ENCODE results near the gene TES. TPM values are rescaled to one million over a fixed set of nuclear protein-coding genes. Genes with fewer than 3 reads are reported as not detected.

TES gene
- polyA plus RNA-seq, 4 donors: 32.7 to 83.9 (median 73.9) TPM

DNA sequence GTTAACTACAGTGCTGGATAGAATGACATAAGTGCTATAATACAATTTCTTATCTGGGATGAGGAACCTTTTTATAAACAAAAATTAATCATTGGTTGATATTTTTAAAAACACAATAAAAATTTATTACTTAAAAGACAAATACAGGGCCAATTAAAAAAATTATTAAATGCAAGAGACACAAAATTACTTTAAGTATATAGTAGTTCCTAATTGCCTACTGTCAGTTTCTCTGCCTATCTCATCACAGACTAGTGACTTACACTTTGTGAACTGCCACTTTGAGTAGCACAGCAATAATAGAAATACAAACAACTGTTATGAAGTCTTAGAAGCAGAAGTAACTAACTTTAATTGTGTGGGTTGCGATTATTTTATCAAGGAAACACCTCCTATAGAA is 8.4 kb downstream of the TES start:
- DNase-seq (ENCODE audit: low read depth in 4 of 4, low spot score in 3 of 4): no peak

DNA sequence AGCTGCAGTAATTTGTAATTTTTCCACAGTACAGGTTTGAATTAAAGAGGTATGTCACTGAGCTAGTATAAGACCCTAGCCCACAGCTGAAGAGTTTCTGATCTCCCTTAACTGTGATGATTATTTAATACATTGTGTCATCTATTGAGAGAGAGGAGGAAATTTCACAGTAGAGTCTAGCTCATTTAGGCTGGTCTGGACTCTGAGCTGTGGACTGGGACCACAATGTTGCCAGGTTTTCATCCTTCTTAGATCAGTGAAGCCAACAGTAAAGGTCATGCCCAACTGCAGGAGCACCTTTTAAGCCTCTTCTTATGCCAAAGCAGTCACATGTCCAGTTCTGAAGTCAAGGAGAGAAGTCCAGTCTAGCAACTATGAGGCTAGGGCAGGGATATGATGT is 8.9 kb downstream of the TES start:
- DNase-seq (ENCODE audit: low read depth in 4 of 4, low spot score in 3 of 4): no peak

DNA sequence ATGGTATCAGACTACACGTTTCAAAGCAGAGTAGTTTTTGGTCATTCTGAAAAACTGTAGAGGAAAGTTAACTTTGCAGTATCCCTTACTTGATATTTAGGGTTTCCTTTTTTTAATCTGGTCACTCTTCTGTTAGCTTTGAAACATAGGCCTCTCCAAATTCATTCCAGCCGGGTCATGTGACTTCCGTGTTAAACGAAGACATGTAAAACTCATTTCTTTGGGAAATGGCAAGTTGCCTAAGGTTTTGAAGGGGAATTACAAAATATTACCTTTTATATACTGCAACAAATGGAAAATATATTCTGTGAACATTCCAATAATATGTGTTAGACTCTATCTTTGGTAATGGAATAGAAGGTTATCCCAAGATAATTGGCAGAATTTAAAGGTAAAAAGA is 9.5 kb downstream of the TES start:
- DNase-seq (ENCODE audit: low read depth in 4 of 4, low spot score in 3 of 4): no peak

DNA sequence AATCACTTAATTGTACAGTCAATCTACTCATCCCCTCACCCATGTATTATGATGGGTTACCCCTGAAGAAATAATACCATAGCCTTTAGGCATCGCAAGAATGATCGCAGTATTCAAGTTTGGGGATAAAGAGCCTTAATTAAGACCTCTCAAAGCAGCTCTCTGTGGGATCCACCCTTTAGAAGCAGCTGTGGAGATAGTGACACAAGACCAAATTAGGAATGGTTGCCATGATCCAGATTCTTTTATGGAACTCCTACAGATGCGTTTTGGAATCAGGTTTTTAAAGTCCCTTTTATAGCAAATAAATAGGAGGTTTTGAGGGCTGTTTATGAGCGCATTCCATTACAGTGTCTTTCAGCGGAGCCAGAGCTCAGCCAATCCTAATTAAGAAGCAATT is 12.2 kb downstream of the TES start:
- DNase-seq (ENCODE audit: low read depth in 4 of 4, low spot score in 3 of 4): no peak

- no peak for DNase-seq (ENCODE audit: low read depth in 4 of 4, low spot score in 3 of 4)
Measured at GRCh38 chr7:116223588-116223987, 13.2 kb downstream of the TES start.

- no peak for DNase-seq (ENCODE audit: low read depth in 4 of 4, low spot score in 3 of 4)
Measured at GRCh38 chr7:116224492-116225098, 14.3 kb downstream of the TES start.

- no peak for DNase-seq (ENCODE audit: low read depth in 4 of 4, low spot score in 3 of 4)
Measured at GRCh38 chr7:116225860-116226259, 15.5 kb downstream of the TES start.

- DNase-seq (ENCODE audit: low read depth in 4 of 4, low spot score in 3 of 4): no peak
Measured at GRCh38 chr7:116226664-116227063, 16.3 kb downstream of the TES start.

DNA sequence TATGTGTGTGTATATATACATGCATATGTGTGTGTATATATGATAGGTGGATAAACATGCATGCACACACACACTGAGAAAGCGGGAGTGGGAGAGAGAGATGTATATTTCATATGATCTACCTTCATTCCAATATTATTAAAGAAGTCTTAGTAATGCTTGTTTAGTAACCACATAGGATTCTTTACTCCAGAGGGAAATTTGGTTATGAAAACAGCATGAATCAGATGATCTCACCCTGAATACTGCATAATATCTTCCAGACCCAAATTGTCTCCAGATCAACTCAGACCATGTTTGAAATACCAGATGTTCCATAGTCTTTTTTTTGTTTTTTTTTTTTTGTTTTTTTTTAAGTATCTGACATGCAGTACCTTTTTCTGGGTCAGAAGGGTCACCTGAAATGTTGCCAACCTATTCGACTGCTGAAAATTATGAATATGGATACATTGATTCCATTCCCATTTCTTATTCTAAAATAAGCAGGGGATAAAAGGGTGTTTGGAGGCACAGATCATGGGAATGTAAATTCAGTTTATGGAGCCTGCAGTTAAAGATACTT is 17.4 kb downstream of the TES start:
- no peak for DNase-seq (ENCODE audit: low read depth in 4 of 4, low spot score in 3 of 4)

DNA sequence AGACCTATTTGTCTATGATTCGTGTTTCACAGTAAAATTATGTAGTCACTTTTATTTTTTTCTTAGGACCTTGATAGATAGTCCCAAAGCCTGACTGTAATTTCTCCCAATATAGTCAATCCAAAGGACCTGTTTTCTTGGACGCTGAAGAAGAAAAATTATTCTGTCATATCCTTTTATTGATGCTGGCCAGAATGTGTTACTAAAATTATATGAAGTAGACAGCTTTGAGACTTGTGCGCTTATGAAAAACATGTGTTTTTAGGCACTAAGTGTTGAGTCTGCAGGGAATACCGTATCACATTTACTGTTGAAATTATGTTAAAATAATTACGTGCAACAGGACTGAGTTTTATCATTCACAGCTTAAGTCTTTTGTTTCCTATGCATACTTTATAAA is 17.9 kb downstream of the TES start:
- DNase-seq (ENCODE audit: low read depth in 4 of 4, low spot score in 3 of 4): no peak

GRCh38 chr7:116229366-116229765 is 19.0 kb downstream of the TES start:
- no peak for DNase-seq (ENCODE audit: low read depth in 4 of 4, low spot score in 3 of 4)

DNA sequence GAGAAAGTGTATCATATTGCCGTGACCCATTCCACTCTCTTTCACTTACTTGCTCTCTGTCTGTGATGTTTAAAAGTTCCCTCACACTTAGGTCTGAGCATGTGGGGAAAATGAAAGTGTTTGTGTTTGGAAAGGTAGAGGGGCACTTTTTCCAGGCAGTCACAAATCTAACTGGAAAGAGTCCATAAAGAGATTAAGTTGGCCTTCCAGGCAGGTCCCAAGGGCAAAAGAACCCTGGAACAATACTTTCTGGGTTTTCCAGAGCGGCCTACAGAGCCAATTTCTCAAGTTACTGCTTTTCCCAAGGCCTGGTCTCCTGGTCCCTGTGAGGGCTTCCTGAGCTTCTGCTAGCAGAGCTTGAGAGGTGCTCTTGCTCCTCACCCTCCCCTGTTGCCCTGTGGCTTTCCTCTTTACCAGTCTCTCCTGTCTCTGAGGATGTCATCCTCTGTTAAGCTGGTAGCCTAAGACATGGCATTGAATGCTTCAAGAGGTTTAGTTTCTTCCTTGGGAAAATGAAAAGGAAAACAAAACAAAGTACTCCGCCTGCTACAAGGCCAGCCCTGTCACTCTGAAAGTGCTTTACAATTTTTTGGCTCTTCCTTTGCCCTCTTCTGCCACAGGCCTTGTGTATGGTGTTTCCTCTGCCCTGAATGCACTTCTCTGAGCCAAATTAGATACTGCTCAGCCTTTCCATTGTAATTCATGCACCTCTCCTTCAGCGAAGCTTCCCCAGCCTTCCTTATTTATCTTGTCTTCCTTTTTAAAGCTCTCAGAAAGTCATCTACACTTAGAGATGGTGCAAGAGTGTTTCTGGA is 20.1 kb downstream of the TES start:
- DNase-seq (ENCODE audit: low read depth in 4 of 4, low spot score in 3 of 4): no peak

- no peak for DNase-seq (ENCODE audit: low read depth in 4 of 4, low spot score in 3 of 4)
Measured at GRCh38 chr7:116231543-116231942, 21.2 kb downstream of the TES start.

- no peak for DNase-seq (ENCODE audit: low read depth in 4 of 4, low spot score in 3 of 4)
Measured at GRCh38 chr7:116231949-116232348, 21.6 kb downstream of the TES start.

- no peak for DNase-seq (ENCODE audit: low read depth in 4 of 4, low spot score in 3 of 4)
Measured at GRCh38 chr7:116232350-116232749, 22.0 kb downstream of the TES start.

- DNase-seq (ENCODE audit: low read depth in 4 of 4, low spot score in 3 of 4): no peak
Measured at GRCh38 chr7:116232920-116233319, 22.6 kb downstream of the TES start.

DNA sequence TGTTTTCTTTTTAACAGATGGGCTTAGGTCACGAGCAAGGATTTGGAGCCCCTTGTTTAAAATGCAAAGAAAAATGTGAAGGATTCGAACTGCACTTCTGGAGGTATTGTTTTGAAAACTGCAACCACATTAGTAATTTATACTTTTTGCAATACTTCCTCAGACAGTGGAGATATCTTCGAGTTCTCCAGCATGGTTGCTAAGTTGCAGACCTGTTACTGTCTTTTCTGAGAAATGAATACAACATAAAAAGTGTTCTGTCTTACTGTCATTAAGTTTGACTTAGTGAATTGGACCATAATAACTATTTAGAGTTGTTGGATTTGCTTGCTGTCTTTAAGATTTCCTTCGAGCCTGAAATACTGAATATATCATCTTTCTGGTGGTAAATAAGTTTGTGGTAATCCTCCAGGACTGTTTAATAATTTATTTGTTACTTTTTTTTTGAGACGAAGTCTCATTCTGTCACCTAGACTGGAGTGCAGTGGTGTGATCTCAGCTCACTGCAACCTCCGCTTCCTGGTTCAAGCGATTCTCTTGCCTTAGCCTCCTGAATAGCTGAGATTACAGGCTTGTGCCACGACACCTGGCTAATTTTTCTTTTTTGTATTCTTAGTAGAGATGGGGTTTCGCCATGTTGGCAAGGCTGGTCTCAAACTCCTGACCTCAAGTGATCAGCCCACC is 24.3 kb downstream of the TES start:
- no peak for DNase-seq (ENCODE audit: low read depth in 4 of 4, low spot score in 3 of 4)

GRCh38 chr7:116235380-116235779 is 25.0 kb downstream of the TES start:
- no peak for DNase-seq (ENCODE audit: low read depth in 4 of 4, low spot score in 3 of 4)

DNA sequence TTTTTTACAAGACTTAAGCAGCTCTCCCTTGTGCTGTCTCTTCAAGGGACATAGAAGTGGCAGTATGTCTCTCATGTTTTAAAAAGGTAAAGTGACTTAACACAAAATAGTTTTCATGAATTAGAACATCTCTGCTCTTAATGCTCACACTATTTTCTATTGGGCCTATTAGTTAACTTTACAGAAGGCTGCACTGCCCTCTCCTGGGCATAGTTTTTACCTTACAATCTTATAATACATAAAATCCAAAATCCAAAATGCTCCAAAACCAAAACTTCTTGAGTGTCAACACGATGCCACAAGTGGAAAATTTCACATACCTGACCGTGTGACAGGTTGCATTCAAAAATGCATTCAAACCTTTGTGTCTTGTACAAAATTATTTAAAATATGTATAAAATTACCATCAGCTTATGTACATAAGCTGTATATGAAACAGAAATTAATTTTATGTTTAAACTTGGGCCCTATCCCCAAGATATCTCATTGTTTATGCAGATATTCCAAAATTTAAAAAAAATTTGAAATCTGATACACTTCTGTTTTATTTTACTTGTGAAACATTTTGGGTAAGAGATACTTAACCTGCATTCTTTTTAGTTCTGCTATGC is 25.8 kb downstream of the TES start:
- DNase-seq (ENCODE audit: low read depth in 4 of 4, low spot score in 3 of 4): no peak

- DNase-seq (ENCODE audit: low read depth in 4 of 4, low spot score in 3 of 4): no peak
Measured at GRCh38 chr7:116239020-116239419, 28.7 kb downstream of the TES start.

DNA sequence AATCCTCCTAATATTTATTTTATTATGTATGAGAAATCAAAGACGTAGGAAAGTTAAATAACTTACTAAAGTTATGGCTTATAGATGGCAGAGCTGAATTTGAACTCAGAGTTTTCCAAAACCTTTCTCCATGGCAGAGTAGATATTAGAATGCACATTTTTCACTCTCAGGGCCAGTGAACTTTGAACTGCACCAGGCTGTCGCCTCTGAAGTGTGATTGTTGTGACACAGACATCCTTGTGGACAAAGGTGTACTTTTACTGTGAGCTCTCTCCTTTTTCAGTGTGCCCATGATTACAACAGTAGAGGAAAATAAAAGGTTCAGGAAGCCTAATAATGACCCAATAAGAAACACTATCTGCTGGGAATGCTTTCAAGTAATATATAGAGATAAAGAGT is 29.1 kb downstream of the TES start:
- DNase-seq (ENCODE audit: low read depth in 4 of 4, low spot score in 3 of 4): no peak

Measured in left renal pelvis (tissue), 4 donors.